ENCODE results near the gene EIF4ENIF1.
"Not testable (repeated sequence)": the region's sequence is repeated elsewhere in the genome, so short reads cannot be mapped to it uniquely, and the experiment has no call there.

DNA sequence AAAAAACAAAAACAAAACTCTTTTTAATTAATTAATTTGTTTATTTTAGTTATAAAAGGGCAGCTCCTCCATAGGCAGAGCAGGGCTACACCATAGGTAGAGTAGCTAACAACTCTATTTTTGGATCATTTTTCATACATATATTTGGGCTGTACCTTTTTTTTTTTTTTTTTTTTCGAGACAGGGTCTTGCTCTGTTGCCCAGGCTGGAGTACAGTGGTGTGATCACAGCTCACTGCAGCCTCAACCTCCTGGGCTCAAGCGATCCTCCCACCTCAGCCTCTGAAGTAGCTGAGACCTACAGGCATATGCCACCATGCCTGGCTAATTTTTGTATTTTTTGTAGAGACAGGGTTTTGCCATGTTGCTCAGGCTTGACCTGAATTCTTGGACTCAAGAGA lies 87.3 kb downstream of the EIF4ENIF1 start:
- TF ChIP-seq, protein P1, sequence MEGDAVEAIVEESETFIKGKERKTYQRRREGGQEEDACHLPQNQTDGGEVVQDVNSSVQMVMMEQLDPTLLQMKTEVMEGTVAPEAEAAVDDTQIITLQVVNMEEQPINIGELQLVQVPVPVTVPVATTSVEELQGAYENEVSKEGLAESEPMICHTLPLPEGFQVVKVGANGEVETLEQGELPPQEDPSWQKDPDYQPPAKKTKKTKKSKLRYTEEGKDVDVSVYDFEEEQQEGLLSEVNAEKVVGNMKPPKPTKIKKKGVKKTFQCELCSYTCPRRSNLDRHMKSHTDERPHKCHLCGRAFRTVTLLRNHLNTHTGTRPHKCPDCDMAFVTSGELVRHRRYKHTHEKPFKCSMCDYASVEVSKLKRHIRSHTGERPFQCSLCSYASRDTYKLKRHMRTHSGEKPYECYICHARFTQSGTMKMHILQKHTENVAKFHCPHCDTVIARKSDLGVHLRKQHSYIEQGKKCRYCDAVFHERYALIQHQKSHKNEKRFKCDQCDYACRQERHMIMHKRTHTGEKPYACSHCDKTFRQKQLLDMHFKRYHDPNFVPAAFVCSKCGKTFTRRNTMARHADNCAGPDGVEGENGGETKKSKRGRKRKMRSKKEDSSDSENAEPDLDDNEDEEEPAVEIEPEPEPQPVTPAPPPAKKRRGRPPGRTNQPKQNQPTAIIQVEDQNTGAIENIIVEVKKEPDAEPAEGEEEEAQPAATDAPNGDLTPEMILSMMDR (IDR thresholded peaks at IDR 0.05; ENCODE audit: low read depth, low read length) = not testable (repeated sequence)
- TF ChIP-seq, protein P2, sequence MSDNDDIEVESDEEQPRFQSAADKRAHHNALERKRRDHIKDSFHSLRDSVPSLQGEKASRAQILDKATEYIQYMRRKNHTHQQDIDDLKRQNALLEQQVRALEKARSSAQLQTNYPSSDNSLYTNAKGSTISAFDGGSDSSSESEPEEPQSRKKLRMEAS (IDR thresholded peaks at IDR 0.05; ENCODE audit: low read depth, low read length) = not testable (repeated sequence)
- not testable (repeated sequence) for TF ChIP-seq POLR2A (IDR thresholded peaks at IDR 0.05; ENCODE audit: extremely low read depth, insufficient read length)
